Stimulated activated naive CD8-positive, alpha-beta T cell treated with anti-CD3 and anti-CD28 coated beads, Interleukin-15, Interleukin-2, amounts not matched to agents 100 ng/mL and 50 ng/mL, for 24 hours (primary cell): ENCODE data around the gene CIC.
"Not testable (repeated sequence)": the region's sequence is repeated elsewhere in the genome, so short reads cannot be mapped to it uniquely, and the experiment has no call there.

Experiments used
- H3K27ac Mint-ChIP-seq: one replicate; pipeline ENCODE4 v1.8.0; 2021; ENCODE audit warnings: mild to moderate bottlenecking, mixed read lengths
- H3K27me3 Mint-ChIP-seq: one replicate; pipeline ENCODE4 v1.8.0; 2021; ENCODE audit warnings: mixed read lengths
- H3K36me3 Mint-ChIP-seq: one replicate; pipeline ENCODE4 v1.8.0; 2021; ENCODE audit warnings: low read depth, mixed read lengths
- H3K4me1 Mint-ChIP-seq: one replicate; pipeline ENCODE4 v1.8.0; 2021; ENCODE audit warnings: low read depth, mixed read lengths
- H3K4me3 Mint-ChIP-seq: one replicate; pipeline ENCODE4 v1.8.0; 2021; ENCODE audit warnings: mild to moderate bottlenecking, mixed read lengths
- H3K9me3 Mint-ChIP-seq: one replicate; pipeline ENCODE4 v1.8.0; 2021; ENCODE audit warnings: mixed read lengths

CIC gene

GRCh38 chr19:42249149-42249750, 19.8 kb upstream of the CIC start:
- Mint-ChIP-seq H3K36me3 (peaks cover 28% of the 10 kb centered on the region), H3K4me1 (peaks cover 41% of the 10 kb centered on the region), H3K4me3 (no peak overlapping the region), H3K9me3 (no peaks in the 10 kb centered on the region), H3K27me3 (no peaks in the 10 kb centered on the region), H3K27ac (no peak overlapping the region)

GRCh38 chr19:42249769-42250168, 19.3 kb upstream of the CIC start:
- Mint-ChIP-seq H3K27ac (peak overlapping the region; percentile 75), H3K4me1 (peaks cover 37% of the 10 kb centered on the region), H3K36me3 (peaks cover 28% of the 10 kb centered on the region), H3K9me3 (no peaks in the 10 kb centered on the region), H3K4me3 (no peak overlapping the region), H3K27me3 (no peaks in the 10 kb centered on the region)

GRCh38 chr19:42250183-42250665, 18.8 kb upstream of the CIC start:
- Mint-ChIP-seq H3K4me3 (peak overlapping the region; percentile 45), H3K27ac (peak overlapping the region; percentile 75), H3K27me3 (no peaks in the 10 kb centered on the region), H3K4me1 (peaks cover 33% of the 10 kb centered on the region), H3K9me3 (no peaks in the 10 kb centered on the region), H3K36me3 (peaks cover 28% of the 10 kb centered on the region)

GRCh38 chr19:42250666-42251531, 18.2 kb upstream of the CIC start:
- Mint-ChIP-seq H3K4me1 (peaks cover 30% of the 10 kb centered on the region), H3K36me3 (peaks cover 28% of the 10 kb centered on the region), H3K27ac (peak overlapping the region; percentile 75), H3K4me3 (peak overlapping the region; percentile 45), H3K27me3 (no peaks in the 10 kb centered on the region), H3K9me3 (no peaks in the 10 kb centered on the region)

- H3K4me1 Mint-ChIP-seq: peaks cover 31% of the 10 kb centered on the region
- H3K4me3 Mint-ChIP-seq: peak overlapping the region; percentile 93
- H3K9me3 Mint-ChIP-seq: no peaks in the 10 kb centered on the region
- peaks cover 23% of the 10 kb centered on the region for H3K36me3 Mint-ChIP-seq
- H3K27me3 Mint-ChIP-seq: peaks cover 3% of the 10 kb centered on the region
- H3K27ac Mint-ChIP-seq: peak overlapping the region; percentile 96
These were observed 17.3 kb upstream of the CIC start for GRCh38 chr19:42251572-42252358.

GRCh38 chr19:42252365-42253244, 16.4 kb upstream of the CIC start:
- H3K27me3 Mint-ChIP-seq: peaks cover 3% of the 10 kb centered on the region
- H3K27ac Mint-ChIP-seq: peak overlapping the region; percentile 96
- peak overlapping the region; percentile 93 for H3K4me3 Mint-ChIP-seq
- no peaks in the 10 kb centered on the region for H3K9me3 Mint-ChIP-seq
- peaks cover 26% of the 10 kb centered on the region for H3K4me1 Mint-ChIP-seq
- H3K36me3 Mint-ChIP-seq: peaks cover 23% of the 10 kb centered on the region

GRCh38 chr19:42253245-42254088, 15.6 kb upstream of the CIC start:
- Mint-ChIP-seq H3K27ac (peak overlapping the region; percentile 96), H3K4me3 (peak overlapping the region; percentile 93), H3K36me3 (peaks cover 23% of the 10 kb centered on the region), H3K4me1 (peaks cover 26% of the 10 kb centered on the region), H3K9me3 (no peaks in the 10 kb centered on the region), H3K27me3 (peaks cover 3% of the 10 kb centered on the region)

GRCh38 chr19:42254089-42254849, 14.8 kb upstream of the CIC start:
- Mint-ChIP-seq H3K9me3 (no peaks in the 10 kb centered on the region), H3K4me1 (peaks cover 26% of the 10 kb centered on the region), H3K36me3 (peaks cover 19% of the 10 kb centered on the region), H3K27me3 (peaks cover 3% of the 10 kb centered on the region), H3K4me3 (peak overlapping the region; percentile 74), H3K27ac (peak overlapping the region; percentile 68)

GRCh38 chr19:42254850-42255765, 13.9 kb upstream of the CIC start, which contains the start of gene ERF:
Gene ERF (minus strand): TSS chr19:42255128. CDS start chr19:42254999, 129 bp downstream.
- peak within 1 kb of the TSS; percentile 74 for H3K4me3 Mint-ChIP-seq

GRCh38 chr19:42255766-42256745, 13.0 kb upstream of the CIC start:
- H3K27ac Mint-ChIP-seq: no peak overlapping the region
- peak overlapping the region; percentile 59 for H3K4me3 Mint-ChIP-seq
- H3K36me3 Mint-ChIP-seq: peaks cover 7% of the 10 kb centered on the region

More at GRCh38 chr19:42254850-42255765, 13.9 kb upstream of the CIC start, which contains the start of gene ERF:
- H3K27ac Mint-ChIP-seq: peak within 1 kb of the TSS; percentile 68
- H3K27me3 Mint-ChIP-seq: peaks cover 3% of the 10 kb centered on the region
- H3K9me3 Mint-ChIP-seq: no peaks in the 10 kb centered on the region
- H3K4me1 Mint-ChIP-seq: peaks cover 22% of the 10 kb centered on the region
- H3K36me3 Mint-ChIP-seq: peaks cover 10% of the 10 kb centered on the region

GRCh38 chr19:42257842-42258241, 11.2 kb upstream of the CIC start:
- not testable (repeated sequence) for H3K27me3 Mint-ChIP-seq, H3K27ac Mint-ChIP-seq, H3K9me3 Mint-ChIP-seq, H3K4me3 Mint-ChIP-seq, H3K36me3 Mint-ChIP-seq
- peaks cover 14% of the 10 kb centered on the region for H3K4me1 Mint-ChIP-seq

More at GRCh38 chr19:42255766-42256745, 13.0 kb upstream of the CIC start:
- Mint-ChIP-seq H3K4me1 (peaks cover 22% of the 10 kb centered on the region), H3K9me3 (no peaks in the 10 kb centered on the region), H3K27me3 (peaks cover 3% of the 10 kb centered on the region)
